H1 (cell line): ENCODE results near the gene ZNF750. TPM values are rescaled to one million over a fixed set of nuclear protein-coding genes. Genes with fewer than 3 reads are reported as not detected.

ENCODE experiments used
- CTCF ChIA-PET: fragments of 300-600 bp; sonication (Branson Sonifier 250); formaldehyde crosslinking; loops from one replicate; lab custom pipeline; 2021; ENCODE audit not compliant: partially characterized antibody; lab: Charles Lee
- POLR2A ChIA-PET: fragments of 300-600 bp; sonication (Branson Sonifier 250); formaldehyde crosslinking; loops from one replicate; lab custom pipeline; 2021; ENCODE audit warnings: inconsistent platforms; ENCODE audit not compliant: partially characterized antibody; lab: Charles Lee
- DNase-seq, 2 experiments: peaks; one replicate each; pipeline versions ENCODE4 v3.0.0 to v3.0.0-alpha.2; 2010 to 2022; ENCODE audit warnings: low spot score in 2 of 2, low read depth in 1 of 2, mixed read lengths in 1 of 2
- FAIRE-seq: peaks from 2 replicates; lab custom pipeline; 2011; peaks lifted over from hg19 to GRCh38; lab: Jason Lieb, UNC
- H2AFZ ChIP-seq: 2 replicates; pipeline ENCODE4 v1.8.1; 2012; ENCODE audit warnings: low read length, inconsistent platforms
- H2AK5ac ChIP-seq: 2 replicates; pipeline ENCODE4 v1.6.1; 2013; ENCODE audit warnings: low read depth, low read length
- H2BK120ac ChIP-seq: replicated peaks from 2 replicates; pipeline ENCODE3; 2013; ENCODE audit warnings: low read depth, low read length, inconsistent platforms
- H2BK12ac ChIP-seq: 2 replicates; pipeline ENCODE4 v1.6.1; 2013; ENCODE audit warnings: low read depth, low read length
- H2BK15ac ChIP-seq: 2 replicates; pipeline ENCODE4 v1.6.1; 2013; ENCODE audit warnings: low read length
- H2BK20ac ChIP-seq: 2 replicates; pipeline ENCODE4 v1.6.1; 2013; ENCODE audit warnings: low read length
- H2BK5ac ChIP-seq: 2 replicates; pipeline ENCODE4 v1.6.1; 2013; ENCODE audit warnings: low read depth, low read length
- H3K14ac ChIP-seq: 2 replicates; pipeline ENCODE4 v1.6.1; 2013; ENCODE audit warnings: inconsistent platforms; ENCODE audit not compliant: insufficient read length
- H3K18ac ChIP-seq: 2 replicates; pipeline ENCODE4 v1.6.1; 2013; ENCODE audit warnings: low read length; ENCODE audit errors: extremely low read depth
- H3K23ac ChIP-seq: 2 replicates; pipeline ENCODE4 v1.6.1; 2013; ENCODE audit warnings: inconsistent platforms; ENCODE audit not compliant: insufficient read length
- H3K23me2 ChIP-seq: 2 replicates; pipeline ENCODE4 v1.6.1; 2013; ENCODE audit warnings: low read depth, low read length
- H3K27ac ChIP-seq: 2 replicates; pipeline ENCODE4 v1.6.1; 2011; ENCODE audit warnings: low read depth, low read length, inconsistent platforms
- H3K27me3 ChIP-seq, 4 experiments: replicated peaks in 1 of 4; 1 replicate in 1 of 4; 2 replicates in 3 of 4; pipeline versions ENCODE4 v1.6.1 to v1.8.1; 2011 to 2013; ENCODE audit warnings: low read length in 3 of 4, mild to moderate bottlenecking in 3 of 4, inconsistent platforms in 2 of 4, mixed read lengths in 2 of 4, moderate library complexity in 1 of 4; ENCODE audit not compliant: control insufficient read depth in 3 of 4, insufficient read depth in 3 of 4; ENCODE audit errors: extremely low read depth in 1 of 4
- H3K36me3 ChIP-seq, 4 experiments: 2 replicates each; pipeline versions ENCODE4 v1.6.1 to v1.8.1; 2011 to 2013; ENCODE audit warnings: mild to moderate bottlenecking in 4 of 4, low read length in 3 of 4, moderate library complexity in 2 of 4, control low read depth in 1 of 4, inconsistent platforms in 1 of 4; ENCODE audit not compliant: insufficient read depth in 4 of 4, control insufficient read depth in 2 of 4
- H3K4ac ChIP-seq: replicated peaks from 2 replicates; pipeline ENCODE3; 2013; ENCODE audit warnings: low read length, low read depth, mixed read lengths, inconsistent platforms; ENCODE audit not compliant: insufficient read length
- H3K4me1 ChIP-seq, 4 experiments: replicated peaks in 1 of 4; 1 replicate in 1 of 4; 2 replicates in 3 of 4; pipeline versions ENCODE4 v1.6.1 to v1.8.1; 2011 to 2013; ENCODE audit warnings: low read length in 3 of 4, inconsistent platforms in 2 of 4, mixed read lengths in 1 of 4; ENCODE audit not compliant: insufficient read depth in 4 of 4, control insufficient read depth in 3 of 4
- H3K4me2 ChIP-seq, 2 experiments: 2 replicates each; pipeline versions ENCODE4 v1.6.1 to v1.8.1; 2011 to 2013; ENCODE audit warnings: low read depth in 2 of 2, low read length in 2 of 2, control low read depth in 1 of 2, inconsistent platforms in 1 of 2, mild to moderate bottlenecking in 1 of 2; ENCODE audit not compliant: insufficient read depth in 1 of 2
- H3K4me3 ChIP-seq, 4 experiments: fragments of 200-600, 300-600 bp in 1 of 4; sonication (generic), shearing (Covaris generic), sonication (Bioruptor Twin) in 1 of 4; 2 replicates each; pipeline versions ENCODE4 v1.5.1 to v1.8.1; 2011 to 2016; ENCODE audit warnings: low read length in 4 of 4, low read depth in 3 of 4, control low read depth in 2 of 4, inconsistent platforms in 2 of 4, mild to moderate bottlenecking in 2 of 4, mixed read lengths in 1 of 4, moderate library complexity in 1 of 4; ENCODE audit not compliant: insufficient read depth in 2 of 4; ENCODE audit errors: extremely low read depth in 1 of 4
- H3K56ac ChIP-seq: replicated peaks from 2 replicates; pipeline ENCODE3; 2013; ENCODE audit warnings: low read depth, mild to moderate bottlenecking, mixed read lengths, low read length, inconsistent platforms; ENCODE audit not compliant: insufficient read length
- H3K79me1 ChIP-seq: 2 replicates; pipeline ENCODE4 v1.6.1; 2013; ENCODE audit warnings: low read depth, low read length, control low read depth
- H3K79me2 ChIP-seq, 2 experiments: 2 replicates each; pipeline versions ENCODE4 v1.6.1 to v1.8.1; 2012 to 2013; ENCODE audit warnings: low read length in 2 of 2, mild to moderate bottlenecking in 2 of 2, inconsistent platforms in 1 of 2; ENCODE audit not compliant: insufficient read depth in 2 of 2, control insufficient read depth in 1 of 2
- H3K9ac ChIP-seq, 4 experiments: replicated peaks in 1 of 4; 1 replicate in 1 of 4; 2 replicates in 3 of 4; pipeline versions ENCODE4 v1.6.1 to v1.8.1; 2011 to 2013; ENCODE audit warnings: low read depth in 3 of 4, low read length in 3 of 4, control low read depth in 2 of 4, mild to moderate bottlenecking in 2 of 4, moderate library complexity in 2 of 4, inconsistent platforms in 1 of 4; ENCODE audit errors: extremely low read depth in 1 of 4
- H3K9me3 ChIP-seq, 2 experiments: 2 replicates each; pipeline versions ENCODE4 v1.6.1 to v1.8.1; 2012 to 2013; ENCODE audit warnings: mild to moderate bottlenecking in 2 of 2, moderate library complexity in 2 of 2, control low read depth in 1 of 2, inconsistent platforms in 1 of 2, low read depth in 1 of 2, low read length in 1 of 2, mixed read lengths in 1 of 2; ENCODE audit not compliant: insufficient read depth in 2 of 2
- H4K20me1 ChIP-seq, 2 experiments: replicated peaks in 1 of 2; 2 replicates each; pipeline versions ENCODE3 to v1.8.1; 2011 to 2013; ENCODE audit warnings: inconsistent platforms in 2 of 2, low read length in 2 of 2, mild to moderate bottlenecking in 1 of 2; ENCODE audit not compliant: insufficient read depth in 2 of 2, control insufficient read depth in 1 of 2
- H4K5ac ChIP-seq: 2 replicates; pipeline ENCODE4 v1.6.1; 2013; ENCODE audit warnings: low read length, low read depth, mixed read lengths, inconsistent platforms; ENCODE audit not compliant: insufficient read length
- H4K8ac ChIP-seq: 2 replicates; pipeline ENCODE4 v1.8.0; 2013; ENCODE audit warnings: mild to moderate bottlenecking, moderate library complexity, low read length, inconsistent platforms; ENCODE audit not compliant: insufficient read depth; ENCODE audit errors: extremely low read depth
- H4K91ac ChIP-seq: replicated peaks from 2 replicates; pipeline ENCODE3; 2013; ENCODE audit warnings: low read length, mixed read lengths, inconsistent platforms; ENCODE audit not compliant: insufficient read length
- ASH2L ChIP-seq: fragments of 200-600, 300-600 bp; sonication (generic); IDR thresholded peaks from one replicate; pipeline ENCODE4 v1.7.1; 2017; ENCODE audit warnings: low read length
- BCL11A ChIP-seq, 2 experiments: IDR thresholded peaks; one replicate each; pipeline ENCODE4 v1.6.1; 2011; ENCODE audit warnings: low read depth in 2 of 2, low read length in 2 of 2, mild to moderate bottlenecking in 2 of 2
- CHD2 ChIP-seq: IDR thresholded peaks from 2 replicates; pipeline ENCODE4 v1.6.1; 2012; ENCODE audit warnings: low read length, improper control_type of control experiment
- EGR1 ChIP-seq: IDR thresholded peaks from 2 replicates; pipeline ENCODE4 v1.6.1; 2011; ENCODE audit warnings: low read depth, low read length, borderline replicate concordance
- GTF2F1 ChIP-seq: IDR thresholded peaks from 2 replicates; pipeline ENCODE4 v1.6.1; 2012; ENCODE audit warnings: low read depth, low read length, improper control_type of control experiment, borderline replicate concordance
- JUND ChIP-seq: IDR thresholded peaks from 2 replicates; pipeline ENCODE4 v1.6.1; 2011; ENCODE audit warnings: mild to moderate bottlenecking, improper control_type of control experiment, low read length
- KDM4A ChIP-seq: IDR thresholded peaks from one replicate; pipeline ENCODE4 v1.7.1; 2012; ENCODE audit warnings: low read depth, mild to moderate bottlenecking, moderate library complexity, low read length, inconsistent platforms; ENCODE audit not compliant: severe bottlenecking
- MAFK ChIP-seq: IDR thresholded peaks from 2 replicates; pipeline ENCODE4 v1.6.1; 2012; ENCODE audit warnings: low read depth, mild to moderate bottlenecking, improper control_type of control experiment, low read length
- POLR2AphosphoS5 ChIP-seq: IDR thresholded peaks from 2 replicates; pipeline ENCODE4 v1.6.1; 2011; ENCODE audit warnings: low read depth, low read length
- RXRA ChIP-seq: IDR thresholded peaks from 2 replicates; pipeline ENCODE4 v1.6.1; 2011; ENCODE audit warnings: low read depth, mild to moderate bottlenecking, low read length, moderate library complexity; ENCODE audit not compliant: insufficient read depth
- SRF ChIP-seq: IDR thresholded peaks from 2 replicates; pipeline ENCODE4 v1.6.1; 2011; ENCODE audit warnings: mild to moderate bottlenecking, low read depth, low read length, moderate library complexity
- TAF1 ChIP-seq: IDR thresholded peaks from 2 replicates; pipeline ENCODE4 v1.6.1; 2011; ENCODE audit warnings: mild to moderate bottlenecking, low read depth, low read length
- WGBS, 2 experiments: shearing (Covaris generic) in 1 of 2; methylation state at CpG; one replicate each; pipeline versions ENCODE4 v1.1.6 to v1.1.7; 2013 to 2015; ENCODE audit warnings: low lambda C conversion rate in 2 of 2, mixed read lengths in 2 of 2, inconsistent platforms in 1 of 2, low coverage in 1 of 2, missing lambda C conversion rate in 1 of 2; ENCODE audit not compliant: insufficient replicate concordance in 2 of 2, insufficient coverage in 1 of 2, insufficient read length in 1 of 2; ENCODE audit errors: extremely low coverage in 1 of 2, missing lambda C conversion rate in 1 of 2; 5-methylcytosine and 5-hydroxymethylcytosine counted together
- polyA plus RNA-seq, 7 experiments: library from polyadenylated mRNA; depleted of rRNA in 3 of 7; stranded (reverse) in 5 of 7; unstranded in 2 of 7; fragments of >200 nt in 5 of 7; fragments of 200-250 nt in 2 of 7; gene quantifications; 1 replicate in 5 of 7; 2 replicates in 1 of 7; 4 replicates in 1 of 7; pipeline versions ENCODE4 v1.2.1 to v1.2.3, GENCODE V29; 2011 to 2013; ENCODE audit warnings: missing spikeins in 2 of 7, mixed read lengths in 2 of 7
- total RNA-seq: library from RNA; stranded (reverse); fragmentation: NEBNext Ultra II Directional; extraction: Animal tissue kit (Norgen Biotek cat#: 25700); gene quantifications from 2 replicates; pipeline ENCODE4 v1.2.1, GENCODE V29; 2021
- TF ChIP-seq, protein P1 (sequence below): IDR thresholded peaks from 2 replicates; pipeline ENCODE4 v1.6.1; 2011; ENCODE audit warnings: low read length, improper control_type of control experiment

Gene ZNF750
- total and polyA plus RNA-seq, 2 of the 8 experiments (the other 6 are each of a cell fraction or from before 2014, with no cell fraction given): not detected

DNA sequence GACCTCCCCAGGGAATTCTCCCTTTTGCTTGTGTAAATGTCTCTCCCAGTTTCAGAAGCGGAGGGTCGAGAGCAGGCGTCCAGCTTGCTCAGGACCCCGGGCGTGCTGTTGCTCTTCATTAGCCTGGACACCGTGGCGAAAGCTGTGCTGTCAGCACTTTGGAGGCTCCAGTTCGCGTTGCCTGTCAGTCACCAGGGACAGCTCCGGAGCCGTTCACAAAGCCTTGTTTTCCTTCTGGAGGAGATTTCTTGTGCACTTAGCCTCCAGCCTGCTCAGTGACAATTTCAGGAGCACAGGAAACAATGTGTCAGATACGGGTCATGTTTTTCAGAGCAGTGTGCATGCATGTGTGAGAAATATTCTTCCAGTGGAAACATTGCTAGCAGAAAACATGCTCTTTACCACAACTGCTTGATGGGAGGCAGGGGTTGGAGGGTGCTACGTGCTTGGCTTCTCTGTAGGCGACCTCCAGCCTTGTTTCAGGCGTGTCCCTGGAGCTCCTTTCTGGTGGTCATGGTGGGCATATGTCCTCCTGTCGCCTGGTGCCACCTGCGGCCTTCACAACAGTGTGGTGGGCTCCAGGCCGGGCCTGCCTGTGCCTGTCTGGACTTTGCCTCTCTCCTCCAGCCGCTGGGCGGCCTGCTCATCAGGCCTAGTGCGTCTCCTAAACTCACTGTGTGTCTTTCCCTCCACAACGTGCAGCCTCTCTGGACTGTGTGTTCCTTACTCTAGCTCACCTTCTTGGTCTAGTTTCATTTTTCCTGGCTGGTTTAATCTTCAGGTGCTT is 29.0 kb downstream of the ZNF750 start:
- ChIA-PET POLR2A (no interaction called here), CTCF (interaction anchor here (0.9 to 1.4 kb wide), 2 partner anchors 21 to 103 kb away, joined by 3 to 4 read pairs; no protein-coding TSS in a partner anchor)
- Histone ChIP-seq H3K27ac (no peak overlapping the region), H3K79me1 (no peaks in the 10 kb centered on the region), H3K9me3 (no peaks in the 10 kb centered on the region; a peak in 1 of 4 replicates), H4K91ac (no peak overlapping the region), H3K18ac (no peak overlapping the region), H2BK20ac (no peak overlapping the region), H3K79me2 (no peaks in the 10 kb centered on the region; a peak in 1 of 4 replicates), H3K36me3 (peaks cover 7 to 44% (median 17%) of the 10 kb centered on the region in 4 experiments; a peak in 7 of 8 replicates), H3K4me2 (no peak overlapping the region), H2BK12ac (no peak overlapping the region), H2BK120ac (no peak overlapping the region), H3K23me2 (no peaks in the 10 kb centered on the region), H3K27me3 (no peaks in the 10 kb centered on the region), H2BK5ac (no peak overlapping the region), H4K8ac (no peak overlapping the region), H3K56ac (no peak overlapping the region), H3K4me1 (no peaks in the 10 kb centered on the region), H3K9ac (no peak overlapping the region), H3K4me3 (no peak overlapping the region), H4K20me1 (peaks cover 2% of the 10 kb centered on the region in 2 experiments), H2BK15ac (no peak overlapping the region), H3K14ac (no peak overlapping the region), H4K5ac (no peak overlapping the region), H3K23ac (no peak overlapping the region), H2AK5ac (no peak overlapping the region), H3K4ac (no peak overlapping the region), H2AFZ (no peak overlapping the region)
- no peak for FAIRE-seq
- DNase-seq: no peak
- whole genome bisulfite sequencing, 2 experiments: 92% methylated on average over 22 of the region's 22 CpGs; no CpG with 5 or more reads in 1 of the 2 experiments
- TF ChIP-seq JUND (no peak), CHD2 (no peak), RXRA (no peak), GTF2F1 (no peak), EGR1 (no peak), TAF1 (no peak), BCL11A (IDR thresholded peaks at IDR 0.05; ENCODE audit: low read depth in 2 of 2, low read length in 2 of 2) (no peak), POLR2AphosphoS5 (no peak), SRF (no peak), ASH2L (no peak), KDM4A (no peak), MAFK (no peak)
- TF ChIP-seq, protein P1, sequence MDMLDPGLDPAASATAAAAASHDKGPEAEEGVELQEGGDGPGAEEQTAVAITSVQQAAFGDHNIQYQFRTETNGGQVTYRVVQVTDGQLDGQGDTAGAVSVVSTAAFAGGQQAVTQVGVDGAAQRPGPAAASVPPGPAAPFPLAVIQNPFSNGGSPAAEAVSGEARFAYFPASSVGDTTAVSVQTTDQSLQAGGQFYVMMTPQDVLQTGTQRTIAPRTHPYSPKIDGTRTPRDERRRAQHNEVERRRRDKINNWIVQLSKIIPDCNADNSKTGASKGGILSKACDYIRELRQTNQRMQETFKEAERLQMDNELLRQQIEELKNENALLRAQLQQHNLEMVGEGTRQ: no peak
